Suprapubic skin (tissue), 3 donors: ENCODE results near the gene TBC1D24.
"Not testable (repeated sequence)": the region's sequence is repeated elsewhere in the genome, so short reads cannot be mapped to it uniquely, and the experiment has no call there.

ENCODE experiments used
- CTCF ChIP-seq, 2 donors: fragments of 200-600 bp in 1 of 2; fragments of 450-650 bp in 1 of 2; sonication (generic) in 1 of 2; IDR thresholded peaks; one replicate each; pipeline ENCODE4 v1.5.1; 2016 to 2019; ENCODE audit warnings: antibody characterized with exemption in 2 of 2, mild to moderate bottlenecking in 1 of 2, moderate library complexity in 1 of 2
- EP300 ChIP-seq: sonication (generic); formaldehyde crosslinking; IDR thresholded peaks from one replicate; pipeline ENCODE4 v1.6.1; 2017; ENCODE audit warnings: antibody characterized with exemption

- TF ChIP-seq CTCF (IDR thresholded peaks at IDR 0.05); EP300: not testable (repeated sequence)
Measured at GRCh38 chr16:2543771-2544170, 68.8 kb downstream of the TBC1D24 start.
